Right lobe of liver (tissue), 4 donors: Measurements from ENCODE around the gene PDZK1IP1.

Experiments
- CTCF ChIP-seq, 4 donors: fragments of 200-600 bp in 3 of 4; fragments of 450-650 bp in 1 of 4; IDR thresholded peaks; one replicate each; pipeline versions ENCODE4 v1.5.1 to v1.8.0; 2016 to 2022; ENCODE audit warnings: antibody characterized with exemption in 4 of 4, mild to moderate bottlenecking in 2 of 4
- POLR2A ChIP-seq: fragments of 450-650 bp; IDR thresholded peaks from one replicate; pipeline ENCODE4 v1.6.1; 2017; ENCODE audit warnings: antibody characterized with exemption, mild to moderate bottlenecking
- donor health status: DM: no; HTN: no; CAD: no.
- donor health status: DM: no; HTN: no; CAD: no.
- donor health status: DM: no; HTN: yes; CAD: no.

- no peak for TF ChIP-seq CTCF (IDR thresholded peaks at IDR 0.05)
- no peak for TF ChIP-seq POLR2A
Observed at GRCh38 chr1:47190509-47190855, 646 bp upstream of the PDZK1IP1 start.
